Peyer's patch (tissue), 4 donors: ENCODE measurements around the gene ARHGAP31. TPM values are rescaled to one million over a fixed set of nuclear protein-coding genes. Genes with fewer than 3 reads are reported as not detected.

Source experiments
- DNase-seq, 3 donors: peaks; one replicate each; pipeline ENCODE4 v3.0.0-alpha.2; 2017 to 2019
- H3K27ac ChIP-seq, 4 donors: fragments of 200-600 bp; sonication (generic); one replicate each; pipeline ENCODE4 v1.5.1; 2016 to 2019
- H3K27me3 ChIP-seq, 2 donors: fragments of 200-600 bp; sonication (generic); one replicate each; pipeline ENCODE4 v1.5.1; 2019
- H3K36me3 ChIP-seq, 3 donors: fragments of 200-600 bp; sonication (generic); one replicate each; pipeline ENCODE4 v1.5.1; 2016 to 2019
- H3K4me1 ChIP-seq, 4 donors: fragments of 200-600 bp; sonication (generic); one replicate each; pipeline ENCODE4 v1.5.1; 2016 to 2019
- H3K4me3 ChIP-seq, 4 donors: fragments of 200-600 bp; sonication (generic); 1 replicate in 3 of 4; 2 replicates in 1 of 4; pipeline ENCODE4 v1.5.1; 2016 to 2019; ENCODE audit warnings: mild to moderate bottlenecking in 1 of 4
- H3K9me3 ChIP-seq, 4 donors: fragments of 200-600 bp; sonication (generic); one replicate each; pipeline ENCODE4 v1.5.1; 2016 to 2019; ENCODE audit warnings: mild to moderate bottlenecking in 1 of 4
- CTCF ChIP-seq, 6 experiments: fragments of 450-650 bp in 4 of 6; fragments of 200-600 bp in 2 of 6; sonication (generic) in 1 of 6; IDR thresholded peaks; one replicate each; pipeline ENCODE4 v1.5.1; 2017 to 2019; ENCODE audit warnings: antibody characterized with exemption in 6 of 6, mild to moderate bottlenecking in 3 of 6, moderate library complexity in 1 of 6
- POLR2A ChIP-seq, 2 donors: fragments of 450-650 bp; IDR thresholded peaks; one replicate each; pipeline ENCODE4 v1.5.1; 2017; ENCODE audit warnings: antibody characterized with exemption in 2 of 2, mild to moderate bottlenecking in 2 of 2, moderate library complexity in 2 of 2
- total RNA-seq, 4 donors: library from RNA; depleted of rRNA; stranded (reverse); fragments of >200 nt; gene quantifications; one replicate each; pipeline ENCODE4 v1.1.0, GENCODE V29; 2016

The ARHGAP31 gene
- total RNA-seq, 4 donors from 2014 or later: 4.7 to 19.0 (median 10.1) TPM

- no peak for TF ChIP-seq CTCF (IDR thresholded peaks at IDR 0.05)
- TF ChIP-seq POLR2A (IDR thresholded peaks at IDR 0.05): no peak
- H3K4me1 ChIP-seq: peaks cover 0 to 15% (median 11%) of the 10 kb centered on the region in 4 donors
- peak overlapping the region in 1 of 4 donors; percentile 90 for H3K27ac ChIP-seq
- no peaks in the 10 kb centered on the region for H3K27me3 ChIP-seq
- H3K9me3 ChIP-seq: no peaks in the 10 kb centered on the region
- H3K36me3 ChIP-seq: no peaks in the 10 kb centered on the region
- no peak for DNase-seq
- H3K4me3 ChIP-seq: no peak overlapping the region
These were observed 1.5 kb upstream of the ARHGAP31 start for GRCh38 chr3:119292666-119293065.

- no peaks in the 10 kb centered on the region for H3K36me3 ChIP-seq
- peak overlapping the region; percentile 82 to 94 (median 88) for H3K27ac ChIP-seq
- peaks cover 0 to 15% (median 11%) of the 10 kb centered on the region in 4 donors for H3K4me1 ChIP-seq
- H3K4me3 ChIP-seq: peak overlapping the region; percentile 58 to 82 (median 69)
- H3K27me3 ChIP-seq: no peaks in the 10 kb centered on the region
- no peak for DNase-seq
- no peaks in the 10 kb centered on the region for H3K9me3 ChIP-seq
- TF ChIP-seq CTCF (IDR thresholded peaks at IDR 0.05): no peak
These were observed 895 bp upstream of the ARHGAP31 start for GRCh38 chr3:119293105-119293870.

- TF ChIP-seq CTCF (IDR thresholded peaks at IDR 0.05): no peak
- TF ChIP-seq POLR2A (IDR thresholded peaks at IDR 0.05): no peak
- H3K27ac ChIP-seq: peak overlapping the region; percentile 82 to 94 (median 88)
- no peaks in the 10 kb centered on the region for H3K9me3 ChIP-seq
- peak; percentile 55 to 74 (median 66) for DNase-seq
- no peaks in the 10 kb centered on the region for H3K27me3 ChIP-seq
- peaks cover 0 to 15% (median 11%) of the 10 kb centered on the region in 4 donors for H3K4me1 ChIP-seq
- no peaks in the 10 kb centered on the region for H3K36me3 ChIP-seq
- peak overlapping the region; percentile 58 to 82 (median 69) for H3K4me3 ChIP-seq
These were observed 801 bp downstream of the ARHGAP31 start for GRCh38 chr3:119294696-119295671.

GRCh38 chr3:119295816-119296726 is 1.9 kb downstream of the ARHGAP31 start:
- no peak for DNase-seq
- H3K36me3 ChIP-seq: no peaks in the 10 kb centered on the region
- TF ChIP-seq POLR2A (IDR thresholded peaks at IDR 0.05): no peak
- no peak for TF ChIP-seq CTCF (IDR thresholded peaks at IDR 0.05)
- H3K4me1 ChIP-seq: peaks cover 0 to 15% (median 11%) of the 10 kb centered on the region in 4 donors
- no peaks in the 10 kb centered on the region for H3K27me3 ChIP-seq
- H3K4me3 ChIP-seq: peak overlapping the region; percentile 58 to 82 (median 69)
- no peaks in the 10 kb centered on the region for H3K9me3 ChIP-seq
- H3K27ac ChIP-seq: peak overlapping the region; percentile 82 to 94 (median 88)

GRCh38 chr3:119296727-119297122 is 2.5 kb downstream of the ARHGAP31 start:
- no peaks in the 10 kb centered on the region for H3K9me3 ChIP-seq
- H3K27ac ChIP-seq: peak overlapping the region in 1 of 4 donors; percentile 90
- no peak for DNase-seq
- peaks cover 0 to 15% (median 11%) of the 10 kb centered on the region in 4 donors for H3K4me1 ChIP-seq
- no peak for TF ChIP-seq POLR2A (IDR thresholded peaks at IDR 0.05)
- no peak for TF ChIP-seq CTCF (IDR thresholded peaks at IDR 0.05)
- H3K27me3 ChIP-seq: no peaks in the 10 kb centered on the region
- peak overlapping the region in 2 of 4 donors; percentile 9 to 82 for H3K4me3 ChIP-seq
- no peaks in the 10 kb centered on the region for H3K36me3 ChIP-seq
